Astrocyte (in vitro differentiated cells and primary cell): ENCODE measurements around the gene RAD54L. TPM values are rescaled to one million over a fixed set of nuclear protein-coding genes. Genes with fewer than 3 reads are reported as not detected.

ENCODE experiments used
- DNase-seq: peaks from one replicate; pipeline ENCODE4 v3.0.0-alpha.2; 2010; ENCODE audit warnings: low read depth
- FAIRE-seq: peaks from 2 replicates; lab custom pipeline; 2011; peaks lifted over from hg19 to GRCh38; lab: Jason Lieb, UNC
- H2AFZ ChIP-seq: 2 replicates; pipeline ENCODE4 v1.6.0; 2012; ENCODE audit warnings: low read depth, low read length, inconsistent platforms
- H3K27ac ChIP-seq: 2 replicates; pipeline ENCODE4 v1.5.1; 2011; ENCODE audit warnings: low read depth, low read length, inconsistent platforms
- H3K27me3 ChIP-seq: 2 replicates; pipeline ENCODE4 v1.6.0; 2011; ENCODE audit warnings: low read length, inconsistent platforms; ENCODE audit not compliant: insufficient read depth
- H3K36me3 ChIP-seq: 2 replicates; pipeline ENCODE4 v1.5.1; 2011; ENCODE audit warnings: low read length, inconsistent platforms; ENCODE audit not compliant: insufficient read depth
- H3K4me1 ChIP-seq: 2 replicates; pipeline ENCODE4 v1.5.1; 2011; ENCODE audit warnings: low read length, inconsistent platforms; ENCODE audit not compliant: insufficient read depth
- H3K4me2 ChIP-seq: 2 replicates; pipeline ENCODE4 v1.6.0; 2012; ENCODE audit warnings: low read length, inconsistent platforms
- H3K4me3 ChIP-seq: 2 replicates; pipeline ENCODE4 v1.5.1; 2011; ENCODE audit warnings: low read depth, mild to moderate bottlenecking, low read length, inconsistent platforms; ENCODE audit not compliant: insufficient read depth
- H3K79me2 ChIP-seq: 2 replicates; pipeline ENCODE4 v1.6.0; 2012; ENCODE audit warnings: mild to moderate bottlenecking, low read length, inconsistent platforms; ENCODE audit not compliant: insufficient read depth
- H3K9ac ChIP-seq: 2 replicates; pipeline ENCODE4 v1.6.0; 2012; ENCODE audit warnings: mild to moderate bottlenecking, low read length, inconsistent platforms
- H3K9me3 ChIP-seq: 2 replicates; pipeline ENCODE4 v1.5.1; 2012; ENCODE audit warnings: low read depth, mild to moderate bottlenecking, low read length, inconsistent platforms; ENCODE audit not compliant: insufficient read depth
- H4K20me1 ChIP-seq: 2 replicates; pipeline ENCODE4 v1.6.0; 2012; ENCODE audit warnings: low read length, inconsistent platforms; ENCODE audit not compliant: insufficient read depth
- H3K27ac Mint-ChIP-seq: one replicate; pipeline ENCODE4 v1.8.0; 2021; ENCODE audit warnings: mild to moderate bottlenecking, mixed read lengths; ENCODE audit not compliant: unreplicated experiment
- H3K27me3 Mint-ChIP-seq: one replicate; pipeline ENCODE4 v1.8.0; 2021; ENCODE audit warnings: low read depth, mixed read lengths; ENCODE audit not compliant: unreplicated experiment
- H3K36me3 Mint-ChIP-seq: one replicate; pipeline ENCODE4 v1.8.0; 2021; ENCODE audit warnings: low read depth, mixed read lengths; ENCODE audit not compliant: unreplicated experiment
- H3K4me1 Mint-ChIP-seq: one replicate; pipeline ENCODE4 v1.8.0; 2021; ENCODE audit warnings: low read depth, mixed read lengths; ENCODE audit not compliant: unreplicated experiment
- H3K4me3 Mint-ChIP-seq: one replicate; pipeline ENCODE4 v1.8.0; 2021; ENCODE audit warnings: mild to moderate bottlenecking, moderate library complexity, mixed read lengths; ENCODE audit not compliant: unreplicated experiment
- H3K9me3 Mint-ChIP-seq: one replicate; pipeline ENCODE4 v1.8.0; 2021; ENCODE audit warnings: mild to moderate bottlenecking, mixed read lengths; ENCODE audit not compliant: unreplicated experiment
- CTCF ChIP-seq: IDR thresholded peaks from 2 replicates; pipeline ENCODE4 v1.5.1; 2011; ENCODE audit warnings: low read depth, mild to moderate bottlenecking, inconsistent platforms, low read length, moderate library complexity; ENCODE audit not compliant: insufficient read depth
- EZH2 ChIP-seq: IDR thresholded peaks from 2 replicates; pipeline ENCODE4 v1.6.1; 2012; ENCODE audit warnings: mild to moderate bottlenecking, low read length, inconsistent platforms; ENCODE audit not compliant: insufficient read depth
- total RNA-seq: library from RNA; stranded (reverse); gene quantifications from 2 replicates; pipeline ENCODE4 v1.2.1, GENCODE V29; 2021

RAD54L gene
- total RNA-seq, 1 donor from 2014 or later, result 2.4 TPM

DNA sequence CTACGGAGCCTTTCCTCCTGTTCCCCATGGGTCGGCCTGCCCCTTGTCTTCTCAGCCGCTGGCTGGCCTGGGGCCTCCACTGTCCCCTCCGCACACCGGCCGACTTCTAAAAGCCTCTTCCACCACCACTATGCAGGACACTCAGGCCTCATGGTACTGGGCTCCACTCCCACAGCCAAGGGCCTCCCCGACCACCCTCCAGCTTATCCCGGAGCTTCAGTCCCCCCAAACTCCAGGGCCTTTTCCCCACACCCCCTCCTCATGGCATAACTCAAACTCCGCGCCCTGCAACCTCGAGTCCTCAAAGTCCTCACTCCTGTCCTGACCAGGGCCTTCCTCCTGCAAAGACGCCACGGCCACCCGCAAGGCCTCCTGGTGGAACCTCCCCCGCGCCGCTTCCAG, 53.8 kb downstream of the RAD54L start:
- Histone ChIP-seq H3K4me2 (peak overlapping the region; percentile 99), H3K27ac (peak overlapping the region; percentile 96), H3K79me2 (peaks cover 97% of the 10 kb centered on the region), H3K27me3 (no peaks in the 10 kb centered on the region), H2AFZ (peak overlapping the region; percentile 47), H3K36me3 (peaks cover 17% of the 10 kb centered on the region), H3K9me3 (no peaks in the 10 kb centered on the region), H3K9ac (peak overlapping the region; percentile 98), H3K4me3 (peak overlapping the region; percentile 98), H4K20me1 (peaks cover 51% of the 10 kb centered on the region), H3K4me1 (peaks cover 23% of the 10 kb centered on the region)
- Mint-ChIP-seq H3K36me3 (peaks cover 13% of the 10 kb centered on the region), H3K27ac (peak overlapping the region; percentile 87), H3K4me3 (peak overlapping the region; percentile 99), H3K27me3 (no peaks in the 10 kb centered on the region), H3K4me1 (peaks cover 32% of the 10 kb centered on the region), H3K9me3 (no peaks in the 10 kb centered on the region)
- TF ChIP-seq CTCF (no peak), EZH2 (no peak)
- FAIRE-seq, result no peak
- DNase-seq, result no peak

GRCh38 chr1:46301808-46302640, 54.5 kb downstream of the RAD54L start:
- H3K9me3 ChIP-seq, result no peaks in the 10 kb centered on the region
- Mint-ChIP-seq H3K4me3 (peak overlapping the region; percentile 99), H3K27me3 (no peaks in the 10 kb centered on the region), H3K27ac (peak overlapping the region; percentile 96), H3K4me1 (peaks cover 32% of the 10 kb centered on the region), H3K36me3 (peaks cover 8% of the 10 kb centered on the region), H3K9me3 (no peaks in the 10 kb centered on the region)
- FAIRE-seq (no peak), DNase-seq (peak; percentile 47)
- peaks cover 11% of the 10 kb centered on the region for H3K36me3 ChIP-seq
- peaks cover 97% of the 10 kb centered on the region for H3K79me2 ChIP-seq
- peak overlapping the region; percentile 57 for H2AFZ ChIP-seq
- H3K27ac ChIP-seq, result peak overlapping the region; percentile 96
- H3K27me3 ChIP-seq, result no peaks in the 10 kb centered on the region
- H4K20me1 ChIP-seq, result peaks cover 57% of the 10 kb centered on the region
- H3K4me2 ChIP-seq, result peak overlapping the region; percentile 99
- H3K4me1 ChIP-seq, result peaks cover 26% of the 10 kb centered on the region
- TF ChIP-seq CTCF, result no peak
- TF ChIP-seq EZH2, result no peak
- H3K9ac ChIP-seq, result peak overlapping the region; percentile 98
- H3K4me3 ChIP-seq, result peak overlapping the region; percentile 98

GRCh38 chr1:46302641-46303037, 55.1 kb downstream of the RAD54L start:
- Histone ChIP-seq H3K9ac (peak overlapping the region; percentile 98), H3K9me3 (no peaks in the 10 kb centered on the region), H4K20me1 (peaks cover 58% of the 10 kb centered on the region), H3K27me3 (no peaks in the 10 kb centered on the region), H3K4me1 (peaks cover 26% of the 10 kb centered on the region), H2AFZ (peak overlapping the region; percentile 57), H3K4me2 (peak overlapping the region; percentile 99), H3K27ac (peak overlapping the region; percentile 96), H3K36me3 (peaks cover 5% of the 10 kb centered on the region), H3K79me2 (peaks cover 97% of the 10 kb centered on the region), H3K4me3 (peak overlapping the region; percentile 98)
- peak overlapping the region; percentile 96 for H3K27ac Mint-ChIP-seq
- DNase-seq, result no peak
- no peak for FAIRE-seq
- TF ChIP-seq EZH2, result no peak
- TF ChIP-seq CTCF, result no peak
- H3K9me3 Mint-ChIP-seq, result no peaks in the 10 kb centered on the region
- H3K4me1 Mint-ChIP-seq, result peaks cover 37% of the 10 kb centered on the region
- H3K36me3 Mint-ChIP-seq, result peaks cover 7% of the 10 kb centered on the region
- no peaks in the 10 kb centered on the region for H3K27me3 Mint-ChIP-seq
- peak overlapping the region; percentile 99 for H3K4me3 Mint-ChIP-seq
